Measurements from ENCODE around the gene RCN2.

RCN2 gene

DNA sequence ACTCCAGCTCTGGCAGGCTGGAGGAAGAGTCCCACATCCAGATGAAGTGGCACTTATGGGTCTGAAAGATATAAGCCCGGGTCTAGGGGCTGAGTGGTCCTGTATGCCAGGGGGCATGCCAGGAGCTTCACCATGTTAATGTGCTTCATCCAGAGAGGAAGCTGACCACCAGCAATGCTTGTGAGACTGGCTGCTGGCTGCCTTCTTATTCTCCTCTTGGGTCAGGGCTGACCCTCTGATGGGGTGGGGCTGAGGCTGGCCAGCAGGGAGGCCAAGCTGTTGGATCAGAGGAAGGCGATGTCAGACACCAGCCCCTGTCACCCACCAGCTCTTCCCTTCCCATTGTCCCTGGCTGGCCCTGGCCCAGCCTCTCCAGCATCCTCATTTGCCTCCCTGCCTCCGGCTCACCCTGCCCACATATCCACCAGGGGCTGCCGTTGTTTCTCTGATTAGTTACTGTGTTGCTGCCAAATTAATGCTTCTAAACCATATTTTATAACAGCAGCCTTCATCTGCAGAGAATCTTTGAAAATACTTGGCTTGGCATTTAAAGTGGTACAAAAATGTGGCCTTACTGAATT, 43.0 kb downstream of the RCN2 start:
- DNase-seq = no peak

DNA sequence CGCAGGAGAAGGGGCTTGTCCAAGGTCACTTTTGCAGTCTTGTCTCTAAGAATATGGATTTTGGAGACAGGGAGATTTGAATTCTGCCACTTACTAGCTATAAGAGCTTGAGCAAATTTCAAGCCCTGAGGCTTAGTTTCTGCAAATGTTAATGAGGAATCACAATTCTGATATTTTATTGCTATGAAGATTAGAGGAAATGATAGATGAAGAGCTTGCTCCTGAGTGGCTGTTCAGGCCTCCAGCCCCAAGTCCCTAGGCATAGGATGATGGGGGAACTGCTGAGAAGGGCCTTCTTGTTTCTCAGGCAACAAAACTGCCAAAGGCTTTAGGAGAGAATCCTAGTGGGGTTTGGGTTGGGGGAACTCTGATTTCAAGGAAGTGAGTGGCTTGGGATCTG, 44.6 kb downstream of the RCN2 start:
- DNase-seq = no peak

DNA sequence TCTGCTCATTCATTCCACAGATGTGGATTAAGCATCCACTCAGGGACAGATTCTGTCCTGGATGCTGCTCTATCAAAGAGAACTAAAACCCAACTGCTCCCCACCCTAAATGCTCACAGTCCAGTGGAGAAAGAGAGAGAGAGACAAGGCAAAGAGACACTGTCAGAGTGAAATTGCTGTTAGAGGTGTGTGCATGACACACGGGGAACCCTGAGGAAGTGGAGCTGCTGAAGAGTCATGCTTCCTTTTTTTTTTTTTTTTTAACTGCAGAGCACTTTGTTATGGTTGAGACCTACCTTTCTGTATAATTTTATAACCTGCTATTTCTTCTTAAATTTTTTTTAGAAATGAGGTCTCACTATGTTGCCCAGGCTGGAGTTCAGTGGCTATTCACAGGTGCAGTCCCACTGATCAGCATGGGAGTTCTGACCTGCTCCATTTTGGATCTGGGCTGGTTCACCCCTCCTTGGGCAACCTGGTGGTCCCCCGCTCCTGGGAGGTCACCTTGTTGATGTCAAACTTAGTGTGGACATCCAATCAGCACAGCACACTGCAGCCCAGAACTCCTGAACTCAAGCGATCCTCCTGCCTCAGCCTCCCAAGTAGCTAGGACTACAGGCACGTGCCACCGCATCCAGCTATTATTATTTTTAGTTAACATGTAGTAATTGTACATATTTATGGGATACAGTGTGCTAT, 45.2 kb downstream of the RCN2 start:
- no peak for DNase-seq

DNA sequence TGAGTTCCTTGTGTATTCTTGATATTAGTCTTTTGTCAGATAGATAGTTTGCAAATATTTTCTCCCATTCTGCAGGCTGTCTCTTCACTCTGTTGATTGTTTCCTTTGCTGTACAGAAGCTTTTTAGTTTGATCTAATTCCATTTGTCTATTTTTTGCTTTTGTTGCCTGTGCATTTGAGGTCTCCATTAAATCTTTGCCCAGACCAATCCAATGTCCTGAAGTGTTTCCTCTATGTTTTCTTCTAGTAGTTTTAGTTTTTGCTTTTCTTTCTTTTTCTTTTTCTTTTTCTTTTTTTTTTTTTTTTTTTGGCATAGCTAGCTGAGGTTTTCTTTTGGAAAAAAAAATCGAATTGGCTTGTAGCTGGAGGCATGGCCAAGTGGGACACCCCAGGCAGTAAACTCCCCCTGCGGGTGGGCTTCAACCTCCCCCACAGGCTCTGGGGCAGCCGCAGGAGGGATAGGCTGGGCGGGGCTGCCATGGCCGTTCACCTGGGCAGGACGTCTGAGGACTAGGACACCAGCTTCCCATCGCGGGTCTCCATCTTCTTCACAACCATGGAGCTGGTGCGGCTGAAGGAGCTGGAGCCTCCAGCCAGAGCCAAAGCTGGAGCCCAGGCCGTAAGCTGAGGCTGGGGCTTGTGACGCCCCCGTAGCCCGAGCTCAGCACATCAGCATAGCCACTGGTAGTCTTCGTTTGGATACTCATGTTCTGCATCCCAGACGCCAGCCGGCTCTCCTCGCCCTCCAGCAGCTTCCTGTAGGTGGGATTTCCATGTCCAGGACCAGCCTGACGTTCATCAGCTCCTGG, 47.2 kb downstream of the RCN2 start:
- DNase-seq = no peak

DNA sequence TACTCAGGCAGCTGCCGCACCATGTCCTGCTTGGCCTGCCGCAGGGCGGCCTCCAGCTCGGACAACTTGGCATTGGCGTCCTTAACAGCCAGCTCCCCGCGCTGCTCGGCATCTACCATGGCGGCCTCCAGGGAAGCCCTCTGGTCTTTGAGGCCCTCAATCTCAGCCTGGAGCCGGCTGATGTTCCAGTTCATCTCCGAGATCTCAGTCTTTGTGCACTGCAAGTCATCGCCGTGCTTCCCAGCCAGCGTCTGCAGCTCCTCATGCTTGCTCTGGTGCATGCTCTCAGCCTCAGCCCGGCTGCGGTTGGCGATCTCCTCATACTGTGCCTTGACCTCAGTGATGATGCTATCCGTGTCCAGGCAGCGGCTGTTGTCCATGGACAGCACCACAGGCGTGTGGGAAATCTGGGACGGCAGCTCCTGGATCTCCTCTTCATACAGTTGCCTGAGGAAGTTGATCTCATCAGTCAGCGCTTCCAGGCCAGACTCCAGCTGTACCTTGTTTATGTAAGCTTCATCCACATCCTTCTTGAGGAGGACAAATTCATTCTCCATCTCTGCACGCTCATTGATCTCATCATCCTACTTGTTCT, 47.9 kb downstream of the RCN2 start:
- DNase-seq = no peak

DNA sequence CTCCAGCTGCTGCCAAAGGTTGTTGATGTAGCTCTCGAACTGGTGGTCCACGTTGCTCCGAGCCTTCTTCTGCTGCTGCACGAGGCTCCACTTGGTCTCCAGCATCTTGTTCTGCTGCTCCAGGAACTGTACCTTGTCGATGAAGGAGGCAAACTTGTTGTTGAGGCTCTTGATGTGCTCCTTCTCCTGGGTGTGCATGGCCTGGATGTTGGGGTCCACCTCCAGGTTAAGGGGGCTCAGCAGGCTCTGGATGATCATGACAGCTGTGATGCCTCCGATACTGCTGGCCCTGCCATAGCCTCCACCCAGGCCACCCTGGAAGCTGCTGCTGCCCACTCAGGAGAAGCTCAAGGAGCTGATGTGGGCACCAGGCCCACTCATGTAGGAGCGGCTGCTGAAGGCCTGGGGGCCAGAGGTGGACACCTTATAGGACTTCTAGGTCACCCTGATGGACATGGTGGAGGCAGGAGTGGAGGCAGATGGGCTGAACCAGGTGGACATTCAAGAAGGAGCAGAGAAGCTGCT, 48.5 kb downstream of the RCN2 start:
- no peak for DNase-seq

DNA sequence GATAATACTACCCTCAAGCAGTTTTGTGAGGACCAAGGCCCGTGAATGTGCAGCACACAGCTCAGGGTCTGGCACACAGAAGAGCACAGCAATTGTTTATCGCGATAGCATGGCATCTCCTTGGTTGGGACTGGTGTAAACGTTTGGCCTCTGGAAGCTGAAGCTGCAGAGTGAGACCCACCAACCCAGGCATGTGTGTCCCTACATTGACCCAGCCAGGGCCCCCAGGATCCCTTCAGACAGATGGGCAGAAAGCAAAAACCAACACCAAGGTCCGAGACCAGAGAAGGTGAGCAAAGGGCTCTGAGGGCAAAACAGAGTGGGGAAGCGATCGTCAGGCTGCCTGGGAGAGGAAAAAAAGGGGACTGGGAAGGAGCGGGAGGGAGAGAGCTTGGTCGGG, 50.8 kb downstream of the RCN2 start:
- DNase-seq = no peak

DNA sequence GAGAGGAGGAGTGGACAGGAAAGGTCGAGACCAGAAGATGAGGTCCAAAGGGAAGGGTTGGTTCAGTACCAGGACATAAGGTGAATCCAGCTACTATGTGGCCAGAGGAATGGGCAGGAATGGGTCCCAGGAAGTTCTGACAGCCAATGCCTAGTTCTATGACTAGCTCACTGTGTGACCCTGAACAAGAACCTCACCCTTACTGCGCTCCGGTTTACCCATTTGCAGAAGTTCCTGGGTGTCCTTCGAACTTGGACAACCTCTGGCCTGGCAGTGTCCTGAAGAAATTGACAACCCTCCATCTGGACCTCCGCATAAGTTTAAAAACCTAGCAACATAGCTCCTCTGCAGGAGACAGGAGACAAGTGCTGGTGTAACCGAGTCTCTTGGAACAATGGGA, 51.2 kb downstream of the RCN2 start:
- DNase-seq = no peak

DNA sequence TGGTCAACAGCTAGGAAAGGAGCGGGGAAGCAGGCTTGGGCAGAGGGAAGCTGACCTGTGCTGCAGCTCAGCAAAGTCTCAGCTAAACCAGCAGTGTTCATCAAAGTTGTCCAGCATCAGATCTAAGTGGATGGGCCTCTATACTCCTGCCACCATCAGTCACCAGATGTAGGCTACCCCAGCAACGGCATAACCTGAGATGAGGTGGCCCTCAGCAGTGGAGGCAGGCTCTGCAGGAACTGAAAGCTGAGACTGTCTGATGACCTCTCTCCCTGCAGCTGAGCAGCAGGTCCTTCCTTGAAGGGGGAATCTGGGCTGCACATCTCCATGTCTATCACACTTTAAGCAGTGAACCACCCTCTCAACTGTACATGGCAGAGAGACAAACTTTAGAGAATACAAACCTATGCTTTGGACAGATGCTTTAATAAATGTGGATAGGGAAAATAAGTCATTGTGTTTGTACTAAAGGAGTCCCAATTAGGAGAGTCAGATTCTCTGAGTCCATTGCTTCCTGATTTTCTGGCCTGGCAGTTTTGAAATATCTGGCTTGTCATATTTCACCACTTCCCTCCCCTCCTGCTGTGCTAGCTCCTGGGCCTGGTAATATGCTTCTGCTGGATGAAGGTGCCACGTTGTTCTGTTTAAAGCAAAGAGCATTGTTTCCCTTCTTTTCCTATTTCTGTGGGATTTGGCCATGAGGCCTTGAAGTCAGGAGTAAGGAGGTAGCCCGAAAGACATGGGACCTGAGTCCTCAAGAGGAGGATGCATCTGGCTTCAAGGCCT, 52.2 kb downstream of the RCN2 start:
- DNase-seq = no peak

DNA sequence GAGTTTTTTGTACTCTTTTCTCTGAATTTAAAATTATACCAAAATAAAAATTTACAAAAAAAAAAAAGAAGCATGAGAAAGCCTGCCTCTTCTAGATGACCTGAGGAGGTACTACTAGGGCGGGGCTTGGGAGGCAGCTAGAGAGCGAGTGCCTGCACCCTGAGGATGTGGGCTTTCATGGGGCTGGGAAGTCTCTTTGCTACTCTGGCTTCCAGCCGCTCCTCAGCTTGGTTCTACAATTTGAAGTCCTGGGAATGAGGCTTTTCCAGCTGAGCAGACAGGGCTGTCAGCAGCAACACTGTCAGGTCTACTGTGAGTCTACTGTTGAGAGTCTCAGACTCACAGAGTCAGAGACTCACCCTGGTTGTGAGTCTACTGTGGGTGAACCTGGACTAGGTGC, 55.2 kb downstream of the RCN2 start:
- no peak for DNase-seq

DNA sequence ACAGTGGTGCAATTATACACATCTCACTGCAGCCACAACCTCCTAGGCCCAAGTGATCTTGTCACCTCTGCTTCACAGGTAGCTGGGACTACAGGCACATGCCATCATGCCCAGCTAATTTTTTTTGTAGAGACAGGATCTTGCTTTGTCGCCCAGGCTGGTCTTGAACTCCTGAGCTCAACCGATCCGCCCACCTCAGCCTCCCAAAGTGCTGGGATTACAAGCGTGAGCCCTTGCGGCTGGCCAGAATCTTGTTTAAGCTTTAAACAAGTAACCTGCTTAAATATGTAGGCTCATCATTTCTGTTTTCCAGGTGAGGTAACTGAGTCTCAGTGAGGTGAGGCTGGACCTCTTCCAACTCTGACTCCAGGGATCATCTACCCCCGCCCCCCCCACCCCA, 55.7 kb downstream of the RCN2 start:
- DNase-seq = no peak

DNA sequence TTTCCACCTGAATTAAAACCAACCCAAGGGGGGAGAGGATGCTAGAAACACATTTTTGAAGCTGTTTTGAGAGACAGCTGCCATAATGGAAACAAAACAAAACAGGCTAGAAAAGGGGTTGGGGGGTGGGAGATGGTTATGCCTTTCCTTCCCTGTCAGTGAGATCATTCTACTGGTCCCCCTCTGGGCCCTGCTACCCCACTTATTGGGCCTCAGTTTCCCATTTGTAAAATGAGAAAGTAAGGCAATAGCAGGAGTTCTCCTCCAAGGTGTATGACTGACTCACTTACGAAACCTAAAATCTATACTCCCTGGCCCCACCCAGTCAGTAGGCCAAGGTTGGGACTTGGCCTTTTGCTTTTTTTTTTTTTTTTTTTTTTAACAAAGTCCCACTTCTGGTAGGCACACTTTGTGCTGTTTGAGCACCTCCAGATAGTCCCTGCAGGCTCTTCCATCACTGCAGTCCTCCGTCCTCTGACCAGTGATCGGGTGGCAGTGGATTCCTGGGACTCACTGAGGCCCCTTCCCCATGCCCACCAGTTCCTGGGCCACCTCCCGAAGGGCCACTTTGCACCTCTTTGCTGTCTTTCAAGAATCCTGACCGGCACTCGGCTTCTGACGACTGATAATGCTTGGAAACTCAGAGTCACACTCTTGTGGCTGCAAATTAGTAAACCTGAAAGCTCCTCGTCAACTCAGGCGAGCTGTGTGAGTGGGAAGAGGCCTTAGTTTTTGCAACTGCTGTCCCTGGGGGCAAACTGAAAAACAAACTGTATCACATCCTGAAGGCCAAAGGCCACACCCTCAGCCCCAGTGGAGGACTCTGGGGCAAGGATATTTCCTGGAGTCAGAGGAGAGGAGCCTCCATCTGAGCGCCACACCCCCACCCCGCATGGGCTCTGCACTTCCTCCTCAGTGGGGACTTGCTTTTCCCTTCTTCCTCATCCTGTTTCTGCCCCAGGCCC, 56.6 kb downstream of the RCN2 start:
- DNase-seq = peak in 1 of 4 experiments; percentile 34

DNA sequence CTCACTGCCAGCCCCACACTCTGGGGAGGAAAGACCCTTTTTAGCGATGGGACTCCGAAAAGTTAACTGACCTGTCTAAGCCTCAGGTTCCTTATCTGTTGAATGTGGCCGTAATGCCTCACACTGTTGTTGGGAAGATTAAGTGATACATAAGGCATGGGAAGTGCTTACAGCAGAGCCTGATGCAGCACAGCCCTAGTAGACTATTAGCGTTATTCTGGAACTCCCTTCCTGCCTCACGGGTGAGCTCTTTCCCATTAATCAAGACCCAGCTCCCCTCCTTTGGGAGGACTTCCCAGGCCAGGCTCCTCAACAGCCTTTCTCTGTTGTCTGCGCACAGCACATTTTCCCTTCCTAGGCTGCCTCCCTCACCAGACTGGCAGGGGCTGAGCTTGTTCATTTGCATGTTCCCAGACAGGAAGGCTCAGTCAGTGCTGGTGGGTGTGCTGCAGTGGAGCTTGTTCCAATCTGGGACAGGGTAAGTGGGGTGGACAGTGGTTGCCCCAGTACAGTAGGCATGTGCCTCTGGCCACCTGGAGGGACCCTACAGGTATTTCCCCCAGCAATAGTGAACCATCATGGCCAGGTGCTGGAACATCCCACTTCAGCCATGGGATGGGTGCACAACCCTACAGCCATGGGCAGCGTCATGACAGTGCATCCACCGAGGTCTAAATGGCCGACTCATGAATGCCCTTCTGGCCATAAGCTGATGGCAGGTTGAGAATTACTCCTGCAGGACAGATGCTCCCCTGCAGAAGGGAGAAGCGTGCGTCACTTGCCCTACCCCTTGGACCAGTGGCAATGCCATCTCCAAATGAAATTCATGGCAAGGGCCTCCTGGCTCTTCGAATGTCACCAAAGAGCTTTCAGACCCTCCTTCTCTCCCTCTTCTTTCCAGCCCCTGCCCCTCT, 57.6 kb downstream of the RCN2 start:
- DNase-seq = no peak

DNA sequence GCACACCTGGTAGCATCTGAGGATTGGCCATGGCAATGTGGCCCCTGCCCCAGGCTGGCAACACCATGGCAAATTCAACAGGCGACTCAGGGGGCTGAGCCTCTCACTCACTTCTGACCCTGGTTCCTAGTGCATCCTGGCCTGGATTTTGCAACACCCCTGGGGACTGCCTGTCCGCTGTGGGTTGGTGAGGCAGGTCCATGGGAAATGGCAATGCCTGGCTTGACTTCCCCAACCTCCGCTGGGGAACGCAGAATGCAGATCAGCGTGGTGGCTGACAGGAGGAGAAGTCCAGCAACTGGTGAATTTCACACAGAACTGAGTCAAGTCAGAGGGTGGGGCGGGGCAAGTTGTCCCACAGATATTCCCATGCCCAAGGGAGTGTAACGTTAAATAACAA, 59.5 kb downstream of the RCN2 start:
- no peak for DNase-seq

DNA sequence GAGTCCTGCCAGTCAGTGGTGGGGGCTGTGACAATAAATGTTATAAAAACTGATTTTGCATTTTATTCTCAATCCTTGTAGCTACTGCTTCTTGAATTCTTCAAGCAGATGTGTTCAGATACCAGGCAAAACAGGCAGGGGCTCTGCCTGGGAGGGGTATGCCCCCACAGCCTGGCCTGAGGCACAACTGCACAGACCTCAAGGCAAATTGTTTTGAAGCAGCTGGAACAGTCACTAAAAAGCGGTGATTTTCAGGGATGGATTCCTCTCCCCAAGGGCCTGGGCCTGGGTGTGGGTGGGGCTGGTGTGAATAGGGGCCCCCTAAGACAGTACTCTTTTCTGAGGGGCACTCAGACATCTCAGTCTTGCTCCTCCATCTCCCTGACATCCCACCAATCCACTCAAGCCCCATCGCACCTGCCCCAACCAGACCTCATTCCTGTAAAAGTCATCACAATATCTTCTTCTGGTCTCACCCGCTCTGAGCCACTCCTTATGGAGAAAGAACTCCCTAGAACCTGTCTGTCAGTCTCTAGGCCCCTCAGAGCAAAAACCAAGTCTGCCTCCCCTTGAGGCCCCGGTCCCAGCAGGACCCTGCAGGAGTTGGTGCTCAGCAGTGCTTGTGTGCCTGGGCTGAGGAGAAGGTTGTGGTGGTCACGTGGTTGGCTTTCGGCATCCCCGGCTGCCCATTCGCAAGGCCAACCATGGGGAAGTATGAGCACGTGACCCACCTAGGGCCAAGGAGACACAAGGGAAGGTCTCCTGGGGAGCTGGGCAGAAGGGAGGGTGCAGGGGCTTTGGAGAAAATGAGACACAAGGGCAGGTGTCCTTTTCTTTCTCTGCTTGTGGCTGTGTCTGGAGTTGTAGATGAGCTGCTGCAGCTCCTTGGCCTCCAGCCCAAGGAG, 60.4 kb downstream of the RCN2 start:
- DNase-seq = no peak

DNA sequence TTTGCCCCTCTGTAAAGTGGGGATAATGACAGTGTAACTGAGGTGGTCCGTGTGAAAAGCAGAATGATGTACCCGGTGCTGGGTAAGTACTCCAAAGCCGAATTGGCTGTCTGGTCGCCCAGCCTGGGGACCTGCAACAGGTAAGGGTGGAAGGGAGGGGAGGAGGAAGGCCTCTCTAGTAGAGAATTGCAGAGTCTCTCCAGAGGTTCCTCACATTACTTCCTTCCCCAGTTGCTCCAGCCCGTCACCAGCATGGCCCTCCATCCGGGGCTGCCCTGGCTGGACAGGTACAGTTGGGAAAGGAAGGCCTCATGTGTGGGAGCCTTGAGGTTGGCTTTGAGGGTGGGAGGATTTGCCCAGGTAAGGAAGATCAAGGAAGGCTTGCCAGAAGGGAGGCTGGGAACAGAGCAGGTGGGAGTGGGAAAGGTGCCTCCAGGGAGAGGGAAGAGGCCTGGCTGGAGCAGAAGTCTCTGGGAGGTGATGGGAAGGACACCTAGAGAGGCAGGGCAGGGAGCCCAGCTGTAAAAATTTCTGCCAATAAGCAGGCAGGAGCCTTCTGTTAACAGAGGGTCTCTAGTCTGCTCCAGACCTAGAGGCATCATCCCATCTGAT, 61.7 kb downstream of the RCN2 start:
- DNase-seq = no peak

DNA sequence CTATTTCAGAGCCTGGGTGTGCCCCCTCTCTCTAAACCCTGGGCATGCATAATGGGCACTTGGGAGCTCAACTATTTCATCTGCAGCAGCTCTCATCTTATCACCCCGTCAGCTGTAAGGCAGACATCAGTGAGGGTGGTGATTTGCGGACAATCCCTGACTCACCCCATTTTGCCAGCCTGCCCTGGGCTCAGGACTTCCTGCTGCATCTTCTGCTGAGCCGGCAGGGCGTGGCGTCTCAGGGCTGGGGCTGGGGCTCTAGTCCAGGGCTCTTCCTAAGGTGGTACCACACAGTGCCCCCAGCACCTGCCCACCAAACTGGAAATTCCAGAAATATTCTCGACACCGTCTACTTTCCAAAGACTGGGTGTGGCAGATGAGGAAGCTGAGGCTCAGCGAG, 62.5 kb downstream of the RCN2 start:
- DNase-seq = peak; percentile 16 to 40 (median 26)

DNA sequence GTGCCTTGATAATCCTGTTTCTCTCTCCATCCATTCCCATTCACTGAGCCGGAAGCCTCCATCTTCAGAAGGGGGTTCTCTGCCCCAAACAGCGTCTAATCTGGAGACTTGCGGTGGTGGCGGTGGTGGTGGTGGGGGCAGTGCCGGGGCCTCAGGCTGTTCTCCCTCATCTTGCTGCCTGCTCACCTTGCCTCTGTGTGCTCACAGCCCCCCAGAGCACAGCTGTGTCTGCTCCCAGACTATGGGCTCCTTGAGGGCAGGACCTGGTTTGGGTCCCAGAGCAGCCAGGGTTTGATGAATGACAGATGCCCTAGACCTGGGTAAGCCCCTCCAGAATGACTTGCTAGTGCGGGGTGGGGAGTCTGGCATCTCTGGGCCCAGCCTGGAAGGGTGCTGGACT, 62.9 kb downstream of the RCN2 start:
- no peak for DNase-seq
